ENCODE data around the gene DYRK3.

DNA sequence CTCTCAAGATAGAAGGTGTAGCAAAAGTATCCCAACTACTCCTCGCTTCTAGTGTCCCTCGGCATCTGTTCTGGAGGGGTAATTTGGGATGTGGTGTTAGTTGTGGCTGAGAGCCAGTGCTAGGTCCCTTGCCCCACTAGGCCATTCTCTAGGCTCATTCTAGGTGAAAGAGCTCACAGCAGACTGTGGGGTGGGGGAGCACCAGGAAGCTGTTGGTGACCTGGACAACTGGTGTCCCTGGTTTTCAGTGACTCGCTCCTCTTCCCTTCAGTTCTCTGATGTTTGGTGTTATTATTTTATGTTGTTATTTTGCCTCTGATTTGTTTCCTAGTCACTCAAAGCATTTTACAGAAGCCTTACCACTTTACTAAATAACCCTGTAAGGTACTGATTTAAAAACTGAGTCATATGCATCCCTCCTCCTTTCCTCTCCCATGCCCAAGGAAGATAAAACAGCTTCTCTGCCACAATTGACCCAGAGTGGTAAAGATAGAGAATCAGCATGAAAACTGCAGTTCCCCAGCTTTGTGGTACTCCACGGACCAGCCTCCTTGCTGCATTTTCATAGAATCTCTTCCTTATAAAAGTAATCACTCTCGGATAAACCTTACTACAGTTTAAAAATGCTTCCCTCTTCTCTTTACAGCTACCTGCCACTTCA is 14.1 kb downstream of the DYRK3 start:
- TF ChIP-seq, protein P1, sequence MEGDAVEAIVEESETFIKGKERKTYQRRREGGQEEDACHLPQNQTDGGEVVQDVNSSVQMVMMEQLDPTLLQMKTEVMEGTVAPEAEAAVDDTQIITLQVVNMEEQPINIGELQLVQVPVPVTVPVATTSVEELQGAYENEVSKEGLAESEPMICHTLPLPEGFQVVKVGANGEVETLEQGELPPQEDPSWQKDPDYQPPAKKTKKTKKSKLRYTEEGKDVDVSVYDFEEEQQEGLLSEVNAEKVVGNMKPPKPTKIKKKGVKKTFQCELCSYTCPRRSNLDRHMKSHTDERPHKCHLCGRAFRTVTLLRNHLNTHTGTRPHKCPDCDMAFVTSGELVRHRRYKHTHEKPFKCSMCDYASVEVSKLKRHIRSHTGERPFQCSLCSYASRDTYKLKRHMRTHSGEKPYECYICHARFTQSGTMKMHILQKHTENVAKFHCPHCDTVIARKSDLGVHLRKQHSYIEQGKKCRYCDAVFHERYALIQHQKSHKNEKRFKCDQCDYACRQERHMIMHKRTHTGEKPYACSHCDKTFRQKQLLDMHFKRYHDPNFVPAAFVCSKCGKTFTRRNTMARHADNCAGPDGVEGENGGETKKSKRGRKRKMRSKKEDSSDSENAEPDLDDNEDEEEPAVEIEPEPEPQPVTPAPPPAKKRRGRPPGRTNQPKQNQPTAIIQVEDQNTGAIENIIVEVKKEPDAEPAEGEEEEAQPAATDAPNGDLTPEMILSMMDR (conservative IDR thresholded peaks at IDR 0.05 in 1 of 2, IDR thresholded peaks at IDR 0.05 in 1 of 2; ENCODE audit: extremely low read depth in 1 of 2, insufficient read depth in 1 of 2, low read depth in 1 of 2, low read length in 2 of 2) = no peak
- no peak for TF ChIP-seq EZH2 (IDR thresholded peaks at IDR 0.05; ENCODE audit: borderline replicate concordance, low read length)

All from mammary epithelial cell (primary cell).